HepG2 (cell line): Measurements from ENCODE around the gene PEX11G. TPM values are rescaled to one million over a fixed set of nuclear protein-coding genes. Genes with fewer than 3 reads are reported as not detected.

Experiments used
- ASH2L ChIP-seq: fragments of 300-600, 200-600 bp; sonication (generic); IDR thresholded peaks from 2 replicates; pipeline ENCODE4 v1.7.0; 2017; ENCODE audit warnings: low read depth, mild to moderate bottlenecking, moderate library complexity, mixed read lengths, low read length; ENCODE audit not compliant: insufficient read length
- ETV5 ChIP-seq: IDR thresholded peaks from 2 replicates; pipeline ENCODE4 v1.6.1; 2018; ENCODE audit warnings: missing biosample characterization, missing genetic modification reagents, inconsistent platforms, borderline replicate concordance
- FOSL1 ChIP-seq: sonication (generic); formaldehyde crosslinking; IDR thresholded peaks from 2 replicates; pipeline ENCODE4 v1.9.0; 2021; ENCODE audit warnings: missing genetic modification reagents, borderline replicate concordance
- GLI4 ChIP-seq: sonication (generic); formaldehyde crosslinking; IDR thresholded peaks from 2 replicates; pipeline ENCODE4 v1.5.1; 2020; ENCODE audit warnings: missing genetic modification reagents, mild to moderate bottlenecking, moderate library complexity, borderline replicate concordance
- HNRNPK ChIP-seq: fragments of 200-400 bp; formaldehyde crosslinking; IDR thresholded peaks from 2 replicates; pipeline ENCODE4 v1.6.1; 2018; ENCODE audit warnings: low read length, low read depth, moderate library complexity, mild to moderate bottlenecking; ENCODE audit not compliant: poor library complexity, severe bottlenecking
- JUN ChIP-seq: sonication (generic); formaldehyde crosslinking; IDR thresholded peaks from 2 replicates; pipeline ENCODE4 v1.4.0; 2020; ENCODE audit warnings: mild to moderate bottlenecking, missing genetic modification reagents
- KDM3A ChIP-seq: IDR thresholded peaks from 2 replicates; pipeline ENCODE4 v1.6.1; 2018; ENCODE audit warnings: low read depth, missing compliant biosample characterization
- KLF16 ChIP-seq, 2 experiments: sonication (generic) in 1 of 2; formaldehyde crosslinking in 1 of 2; IDR thresholded peaks; 2 replicates each; pipeline versions ENCODE4 v1.6.1 to v1.8.0; 2016 to 2023; ENCODE audit warnings: missing genetic modification reagents in 2 of 2, missing compliant biosample characterization in 1 of 2
- PHB2 ChIP-seq: fragments of 450-650 bp; IDR thresholded peaks from 2 replicates; pipeline ENCODE4 v1.6.1; 2018; ENCODE audit not compliant: partially characterized antibody
- POGZ ChIP-seq: sonication (generic); formaldehyde crosslinking; IDR thresholded peaks from 2 replicates; pipeline ENCODE4 v1.4.0; 2020; ENCODE audit warnings: mild to moderate bottlenecking, missing genetic modification reagents
- RARA ChIP-seq: IDR thresholded peaks from 2 replicates; pipeline ENCODE4 v1.6.1; 2016; ENCODE audit warnings: missing genetic modification reagents, missing compliant biosample characterization
- SP140L ChIP-seq: sonication (generic); formaldehyde crosslinking; IDR thresholded peaks from 2 replicates; pipeline ENCODE4 v1.4.0; 2020; ENCODE audit warnings: missing genetic modification reagents, borderline replicate concordance
- SPEN ChIP-seq: sonication (generic); formaldehyde crosslinking; IDR thresholded peaks from 2 replicates; pipeline ENCODE4 v1.5.1; 2020; ENCODE audit warnings: low read depth, mild to moderate bottlenecking, missing genetic modification reagents
- STAG1 ChIP-seq: sonication (generic); formaldehyde crosslinking; IDR thresholded peaks from 2 replicates; pipeline ENCODE4 v1.4.0; 2020; ENCODE audit warnings: missing genetic modification reagents
- TAF1 ChIP-seq: sonication (generic); formaldehyde crosslinking; IDR thresholded peaks from 2 replicates; pipeline ENCODE4 v1.4.0; 2020; ENCODE audit warnings: missing genetic modification reagents
- ZBTB38 ChIP-seq: sonication (generic); formaldehyde crosslinking; IDR thresholded peaks from 2 replicates; pipeline ENCODE4 v1.5.1; 2020; ENCODE audit warnings: mild to moderate bottlenecking, missing genetic modification reagents
- ZFP90 ChIP-seq: sonication (generic); formaldehyde crosslinking; IDR thresholded peaks from 2 replicates; pipeline ENCODE4 v1.8.0; 2022; ENCODE audit warnings: missing genetic modification reagents, mild to moderate bottlenecking, inconsistent platforms, borderline replicate concordance
- ZMYM2 ChIP-seq: sonication (generic); formaldehyde crosslinking; IDR thresholded peaks from 2 replicates; pipeline ENCODE4 v1.8.0; 2022; ENCODE audit warnings: mild to moderate bottlenecking, missing genetic modification reagents
- ZNF329 ChIP-seq: sonication (generic); formaldehyde crosslinking; IDR thresholded peaks from 2 replicates; pipeline ENCODE4 v1.9.0; 2021; ENCODE audit warnings: low read depth, mild to moderate bottlenecking, missing genetic modification reagents
- ZNF557 ChIP-seq: sonication (generic); formaldehyde crosslinking; IDR thresholded peaks from 2 replicates; pipeline ENCODE4 v1.4.0; 2020; ENCODE audit warnings: missing genetic modification reagents
- ZNF563 ChIP-seq: sonication (generic); formaldehyde crosslinking; IDR thresholded peaks from 2 replicates; pipeline ENCODE4 v1.8.0; 2022; ENCODE audit warnings: mild to moderate bottlenecking, moderate library complexity, missing genetic modification reagents
- polyA plus RNA-seq, 8 experiments: library from polyadenylated mRNA; depleted of rRNA in 3 of 8; stranded (reverse) in 7 of 8; unstranded in 1 of 8; fragments of >200 nt; fragmentation: Illumina TruSeq in 4 of 8; extraction: Trizol in 4 of 8; gene quantifications; 2 replicates each; pipeline versions ENCODE4 v1.2.1 to v1.2.3, GENCODE V29; 2011 to 2016; ENCODE audit warnings: low read depth in 4 of 8, missing spikeins in 1 of 8, mixed read lengths in 1 of 8; ENCODE audit not compliant: insufficient read depth in 1 of 8
- total RNA-seq, 5 experiments: library from RNA; depleted of rRNA; stranded (reverse); fragments of >200 nt; fragmentation: Illumina TruSeq; extraction: Trizol; gene quantifications; 2 replicates each; pipeline ENCODE4 v1.2.3, GENCODE V29; 2016; ENCODE audit warnings: low read depth in 1 of 5
- TF ChIP-seq, protein P1 (sequence below): sonication (generic); formaldehyde crosslinking; IDR thresholded peaks from 2 replicates; pipeline ENCODE4 v1.5.0; 2020; ENCODE audit warnings: mild to moderate bottlenecking, missing genetic modification reagents, borderline replicate concordance
- TF ChIP-seq, protein P2 (sequence below): sonication (generic); formaldehyde crosslinking; IDR thresholded peaks from 2 replicates; pipeline ENCODE4 v1.4.0; 2020; ENCODE audit warnings: missing genetic modification reagents
- TF ChIP-seq, protein P3 (sequence below): sonication (generic); formaldehyde crosslinking; IDR thresholded peaks from 2 replicates; pipeline ENCODE4; 2020; ENCODE audit warnings: missing genetic modification reagents, mild to moderate bottlenecking, borderline replicate concordance

PEX11G gene
- total and polyA plus RNA-seq, 2 of the 13 experiments (the other 11 are each of a cell fraction or from before 2014, with no cell fraction given): not detected

DNA sequence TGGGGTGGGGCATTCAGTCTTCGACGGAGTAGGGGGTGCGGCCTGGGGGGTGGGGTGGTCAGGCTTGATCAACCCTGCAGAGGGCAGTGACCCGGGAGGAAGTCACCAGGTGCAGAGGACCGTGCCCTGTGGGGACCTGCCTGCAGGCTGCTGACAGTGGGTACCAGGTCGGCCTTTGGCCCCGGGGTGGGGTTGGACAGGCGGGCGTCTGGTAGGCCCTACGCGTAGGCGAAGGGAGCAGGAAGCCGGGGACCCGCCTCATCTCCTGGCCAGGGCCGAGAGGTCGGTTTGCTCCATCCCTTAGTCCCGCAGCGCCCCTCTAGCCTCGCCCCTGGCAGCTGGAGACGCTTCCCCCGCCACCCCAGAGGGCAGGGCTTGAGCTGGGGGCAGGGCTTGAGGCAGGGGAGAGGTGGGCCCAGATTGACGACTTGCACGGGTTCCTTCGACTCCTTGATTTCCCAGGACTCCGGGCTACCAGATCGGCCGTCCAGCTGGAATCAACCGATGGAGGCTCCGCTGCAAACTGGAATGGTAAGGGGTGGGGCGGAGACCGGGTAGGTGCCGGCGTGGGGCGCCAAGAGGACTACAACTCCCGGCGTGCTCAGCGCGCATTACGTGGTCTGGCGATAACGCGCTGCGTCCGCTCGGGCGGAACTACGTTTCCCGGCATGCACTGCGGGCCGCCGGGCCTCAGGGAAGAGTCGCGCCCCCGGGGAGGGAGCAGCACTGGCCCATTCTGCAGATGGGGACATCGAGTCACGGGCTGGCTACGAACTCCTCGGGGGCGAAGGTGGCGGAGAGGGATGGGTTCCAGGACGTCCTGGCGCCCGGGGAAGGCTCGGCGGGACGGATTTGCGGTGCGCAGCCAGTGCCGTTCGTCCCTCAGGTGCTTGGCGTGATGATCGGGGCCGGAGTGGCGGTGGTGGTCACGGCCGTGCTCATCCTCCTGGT is 46.5 kb upstream of the PEX11G start, which contains the start of gene PNPLA6 (continued):
- 0 out of 2 replicates have a peak, but pooled peaks have one; percentile 64 for TF ChIP-seq JUN (CRISPR knock-in tag)
- no peak for TF ChIP-seq ZNF557 (CRISPR knock-in tag)
- TF ChIP-seq, protein P1, sequence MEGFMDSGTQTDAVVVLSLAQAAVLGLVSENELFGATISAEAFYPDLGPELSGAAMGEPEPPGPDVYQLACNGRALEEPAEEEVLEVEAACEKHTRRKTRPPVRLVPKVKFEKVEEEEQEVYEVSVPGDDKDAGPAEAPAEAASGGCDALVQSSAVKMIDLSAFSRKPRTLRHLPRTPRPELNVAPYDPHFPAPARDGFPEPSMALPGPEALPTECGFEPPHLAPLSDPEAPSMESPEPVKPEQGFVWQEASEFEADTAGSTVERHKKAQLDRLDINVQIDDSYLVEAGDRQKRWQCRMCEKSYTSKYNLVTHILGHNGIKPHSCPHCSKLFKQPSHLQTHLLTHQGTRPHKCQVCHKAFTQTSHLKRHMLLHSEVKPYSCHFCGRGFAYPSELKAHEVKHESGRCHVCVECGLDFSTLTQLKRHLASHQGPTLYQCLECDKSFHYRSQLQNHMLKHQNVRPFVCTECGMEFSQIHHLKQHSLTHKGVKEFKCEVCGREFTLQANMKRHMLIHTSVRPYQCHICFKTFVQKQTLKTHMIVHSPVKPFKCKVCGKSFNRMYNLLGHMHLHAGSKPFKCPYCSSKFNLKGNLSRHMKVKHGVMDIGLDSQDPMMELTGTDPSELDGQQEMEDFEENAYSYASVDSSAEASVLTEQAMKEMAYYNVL: 0 out of 2 replicates have a peak, but pooled peaks have one; percentile 15
- TF ChIP-seq TAF1 (CRISPR knock-in tag): peak; percentile 28; the same call in 1 of the 2 replicates
- peak; percentile 31; the same call in 1 of the 2 replicates for TF ChIP-seq ZNF563 (CRISPR knock-in tag)
- peak; percentile 28 for TF ChIP-seq ASH2L
- TF ChIP-seq, protein P2, sequence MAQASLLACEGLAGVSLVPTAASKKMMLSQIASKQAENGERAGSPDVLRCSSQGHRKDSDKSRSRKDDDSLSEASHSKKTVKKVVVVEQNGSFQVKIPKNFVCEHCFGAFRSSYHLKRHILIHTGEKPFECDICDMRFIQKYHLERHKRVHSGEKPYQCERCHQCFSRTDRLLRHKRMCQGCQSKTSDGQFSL (CRISPR knock-in tag): 0 out of 2 replicates have a peak, but pooled peaks have one; percentile 35
- peak; percentile 81 for TF ChIP-seq ZBTB38 (CRISPR knock-in tag)
- peak; percentile 71 for TF ChIP-seq POGZ (CRISPR knock-in tag)
- peak; percentile 64; the same call in 1 of the 2 replicates for TF ChIP-seq ZMYM2 (CRISPR knock-in tag)
- TF ChIP-seq ZNF329 (CRISPR knock-in tag): no peak
- TF ChIP-seq, protein P3, sequence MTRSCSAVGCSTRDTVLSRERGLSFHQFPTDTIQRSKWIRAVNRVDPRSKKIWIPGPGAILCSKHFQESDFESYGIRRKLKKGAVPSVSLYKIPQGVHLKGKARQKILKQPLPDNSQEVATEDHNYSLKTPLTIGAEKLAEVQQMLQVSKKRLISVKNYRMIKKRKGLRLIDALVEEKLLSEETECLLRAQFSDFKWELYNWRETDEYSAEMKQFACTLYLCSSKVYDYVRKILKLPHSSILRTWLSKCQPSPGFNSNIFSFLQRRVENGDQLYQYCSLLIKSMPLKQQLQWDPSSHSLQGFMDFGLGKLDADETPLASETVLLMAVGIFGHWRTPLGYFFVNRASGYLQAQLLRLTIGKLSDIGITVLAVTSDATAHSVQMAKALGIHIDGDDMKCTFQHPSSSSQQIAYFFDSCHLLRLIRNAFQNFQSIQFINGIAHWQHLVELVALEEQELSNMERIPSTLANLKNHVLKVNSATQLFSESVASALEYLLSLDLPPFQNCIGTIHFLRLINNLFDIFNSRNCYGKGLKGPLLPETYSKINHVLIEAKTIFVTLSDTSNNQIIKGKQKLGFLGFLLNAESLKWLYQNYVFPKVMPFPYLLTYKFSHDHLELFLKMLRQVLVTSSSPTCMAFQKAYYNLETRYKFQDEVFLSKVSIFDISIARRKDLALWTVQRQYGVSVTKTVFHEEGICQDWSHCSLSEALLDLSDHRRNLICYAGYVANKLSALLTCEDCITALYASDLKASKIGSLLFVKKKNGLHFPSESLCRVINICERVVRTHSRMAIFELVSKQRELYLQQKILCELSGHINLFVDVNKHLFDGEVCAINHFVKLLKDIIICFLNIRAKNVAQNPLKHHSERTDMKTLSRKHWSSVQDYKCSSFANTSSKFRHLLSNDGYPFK (CRISPR knock-in tag): peak; percentile 65; the same call in 1 of the 2 replicates
- TF ChIP-seq KDM3A (CRISPR knock-in tag): peak; percentile 71; the same call in 1 of the 2 replicates
- peak; percentile 37 for TF ChIP-seq STAG1
- no peak for TF ChIP-seq FOSL1 (CRISPR knock-in tag)
- peak; percentile 69 for TF ChIP-seq ETV5 (CRISPR knock-in tag)
- TF ChIP-seq PHB2: no peak
- TF ChIP-seq HNRNPK: peak; percentile 13
- TF ChIP-seq ZFP90 (CRISPR knock-in tag): 0 out of 2 replicates have a peak, but pooled peaks have one; percentile 35
- peak in 1 of 2 experiments; percentile 80; a peak in 1 of 4 replicates for TF ChIP-seq KLF16 (CRISPR knock-in tag; IDR thresholded peaks at IDR 0.05)
- peak; percentile 81; the same call in 1 of the 2 replicates for TF ChIP-seq GLI4 (CRISPR knock-in tag)
- TF ChIP-seq SP140L (CRISPR knock-in tag): 0 out of 2 replicates have a peak, but pooled peaks have one; percentile 37
- 0 out of 2 replicates have a peak, but pooled peaks have one; percentile 14 for TF ChIP-seq RARA (CRISPR knock-in tag)
- TF ChIP-seq SPEN (CRISPR knock-in tag): peak; percentile 76
